Ovary (tissue), 3 donors: ENCODE data around the gene MYO15B.

ENCODE experiments used
- POLR2A ChIP-seq: fragments of 450-650 bp; IDR thresholded peaks from one replicate; pipeline ENCODE4 v1.6.1; 2017; ENCODE audit warnings: antibody characterized with exemption, mild to moderate bottlenecking, moderate library complexity
- TF ChIP-seq, protein P1 (sequence below), 3 donors: fragments of 450-650 bp in 2 of 3; fragments of 200-600 bp in 1 of 3; IDR thresholded peaks; one replicate each; pipeline versions ENCODE4 v1.5.1 to v1.8.0; 2016 to 2022; ENCODE audit warnings: antibody characterized with exemption in 3 of 3, mild to moderate bottlenecking in 1 of 3
- donor health status: DM: no; HTN: no; CAD: no.

- TF ChIP-seq, protein P1, sequence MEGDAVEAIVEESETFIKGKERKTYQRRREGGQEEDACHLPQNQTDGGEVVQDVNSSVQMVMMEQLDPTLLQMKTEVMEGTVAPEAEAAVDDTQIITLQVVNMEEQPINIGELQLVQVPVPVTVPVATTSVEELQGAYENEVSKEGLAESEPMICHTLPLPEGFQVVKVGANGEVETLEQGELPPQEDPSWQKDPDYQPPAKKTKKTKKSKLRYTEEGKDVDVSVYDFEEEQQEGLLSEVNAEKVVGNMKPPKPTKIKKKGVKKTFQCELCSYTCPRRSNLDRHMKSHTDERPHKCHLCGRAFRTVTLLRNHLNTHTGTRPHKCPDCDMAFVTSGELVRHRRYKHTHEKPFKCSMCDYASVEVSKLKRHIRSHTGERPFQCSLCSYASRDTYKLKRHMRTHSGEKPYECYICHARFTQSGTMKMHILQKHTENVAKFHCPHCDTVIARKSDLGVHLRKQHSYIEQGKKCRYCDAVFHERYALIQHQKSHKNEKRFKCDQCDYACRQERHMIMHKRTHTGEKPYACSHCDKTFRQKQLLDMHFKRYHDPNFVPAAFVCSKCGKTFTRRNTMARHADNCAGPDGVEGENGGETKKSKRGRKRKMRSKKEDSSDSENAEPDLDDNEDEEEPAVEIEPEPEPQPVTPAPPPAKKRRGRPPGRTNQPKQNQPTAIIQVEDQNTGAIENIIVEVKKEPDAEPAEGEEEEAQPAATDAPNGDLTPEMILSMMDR (IDR thresholded peaks at IDR 0.05), result no peak
- no peak for TF ChIP-seq POLR2A
Measured at GRCh38 chr17:75539967-75540729, 47.5 kb upstream of the MYO15B start.
